ENCODE results near the gene HECTD1. TPM values are rescaled to one million over a fixed set of nuclear protein-coding genes. Genes with fewer than 3 reads are reported as not detected.
"Not testable (repeated sequence)": the region's sequence is repeated elsewhere in the genome, so short reads cannot be mapped to it uniquely, and the experiment has no call there.

Gene HECTD1
- total RNA-seq, 1 donor from 2014 or later: 193 TPM

DNA sequence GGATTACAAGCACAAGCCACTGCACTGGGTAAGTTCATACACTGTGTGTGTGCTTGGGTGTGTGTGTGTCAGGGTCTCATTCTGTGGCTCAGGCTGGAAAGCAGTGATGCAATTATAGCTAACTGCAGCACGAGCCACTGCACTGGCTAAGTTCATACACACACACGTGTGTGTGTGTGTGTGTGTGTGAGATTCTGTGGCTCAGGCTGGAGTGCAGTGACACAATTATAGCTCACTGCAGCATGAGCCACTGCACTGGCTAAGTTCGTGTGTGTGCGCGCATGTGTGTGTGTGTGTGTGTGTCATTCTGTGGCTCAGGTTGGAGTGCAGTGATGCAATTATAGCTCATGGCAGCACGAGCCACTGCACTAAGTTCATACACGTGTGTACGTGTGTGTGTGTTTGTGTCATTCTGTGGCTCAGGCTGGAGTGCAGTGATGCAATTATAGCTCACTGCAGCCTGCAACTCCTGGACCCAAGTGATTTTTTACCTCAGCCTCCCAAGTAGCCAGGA lies 85.4 kb downstream of the HECTD1 start:
- ATAC-seq (no peak), DNase-seq (ENCODE audit: low spot score) (no peak)
- intact Hi-C loops (cut with DNase I): no loop called here

DNA sequence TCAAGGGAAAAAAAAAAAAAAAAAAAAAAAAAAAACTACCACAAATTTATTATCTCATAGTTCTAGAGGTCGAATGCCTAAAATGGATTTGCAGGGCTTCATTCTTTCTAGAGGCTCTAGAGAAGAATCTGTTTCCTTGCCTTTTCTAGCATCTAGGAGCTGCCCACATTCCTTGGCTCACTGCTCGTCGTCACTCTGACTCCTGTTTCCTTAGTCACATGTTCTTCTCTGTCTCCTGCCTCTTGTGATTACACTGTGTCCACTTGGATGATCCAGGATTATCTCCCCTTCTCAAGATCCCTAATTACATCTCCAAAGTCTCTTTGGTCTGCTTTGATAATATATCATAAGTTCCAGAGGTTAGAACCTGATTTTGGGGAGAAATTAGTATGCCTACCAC lies 88.7 kb downstream of the HECTD1 start:
- ATAC-seq (no peak), DNase-seq (ENCODE audit: low spot score) (no peak)
- intact Hi-C loops (cut with DNase I): no loop called here

DNA sequence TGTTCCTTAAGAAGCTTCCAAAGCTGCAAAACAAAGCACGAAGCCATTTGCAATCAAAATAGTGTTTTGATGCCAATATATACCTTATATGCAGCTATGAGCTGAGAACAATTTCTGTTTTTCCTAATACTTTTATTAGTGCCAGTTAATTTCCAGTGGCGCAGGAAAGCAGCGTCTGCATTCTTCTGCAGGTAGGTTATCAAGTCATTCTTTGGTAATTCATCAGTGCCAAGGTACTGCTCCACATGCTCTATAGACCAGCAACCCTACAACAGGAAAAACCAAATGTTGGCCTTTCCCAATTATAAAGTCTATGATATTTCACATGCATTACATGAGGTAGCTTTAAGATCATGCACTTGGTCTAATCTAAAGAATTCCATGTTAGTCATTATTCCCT lies 93.8 kb downstream of the HECTD1 start:
- DNase-seq (ENCODE audit: low spot score) (no peak), ATAC-seq (no peak)
- intact Hi-C loops (cut with DNase I): no loop called here

DNA sequence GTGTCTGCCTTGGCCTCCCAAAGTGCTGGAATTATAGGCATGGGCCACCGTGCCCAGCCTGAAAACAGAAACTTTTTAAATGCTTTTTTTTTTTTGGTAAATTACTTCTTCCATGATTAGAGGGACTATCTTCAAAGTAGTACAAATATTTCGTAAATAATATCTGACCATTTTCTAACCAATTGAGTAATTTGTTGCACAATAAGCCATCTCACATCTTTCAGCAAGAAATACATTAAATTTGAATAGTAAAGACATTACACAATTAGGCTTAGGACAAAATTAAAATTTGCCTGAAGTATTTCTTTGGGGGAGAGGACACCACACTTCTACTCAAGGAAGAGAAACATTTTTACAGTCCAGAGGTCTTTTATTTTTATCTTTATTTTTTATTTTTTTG lies 96.7 kb downstream of the HECTD1 start:
- intact Hi-C loops (cut with DNase I): no loop called here
- ATAC-seq (no peak), DNase-seq (ENCODE audit: low spot score) (no peak)

DNA sequence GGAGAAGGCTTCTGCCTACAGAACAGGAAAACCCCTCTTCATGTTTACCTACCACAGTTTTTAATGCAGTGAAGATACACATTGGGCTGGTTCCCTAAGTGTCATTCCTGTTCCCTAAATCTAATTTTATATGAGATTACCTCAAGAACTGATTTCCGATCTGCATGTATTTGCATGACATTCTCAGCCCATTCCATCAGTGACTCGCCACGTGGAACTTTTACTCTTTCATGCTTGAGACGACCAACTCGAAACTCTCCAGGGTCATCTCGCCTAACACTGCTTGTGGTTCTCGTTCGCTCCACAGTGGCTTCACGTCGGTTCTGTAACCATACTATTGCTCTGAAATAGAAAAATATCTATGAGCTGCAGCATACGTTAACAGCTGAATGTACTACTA lies 98.3 kb downstream of the HECTD1 start:
- ATAC-seq (no peak), DNase-seq (ENCODE audit: low spot score) (no peak)
- intact Hi-C loops (cut with DNase I): no loop called here

DNA sequence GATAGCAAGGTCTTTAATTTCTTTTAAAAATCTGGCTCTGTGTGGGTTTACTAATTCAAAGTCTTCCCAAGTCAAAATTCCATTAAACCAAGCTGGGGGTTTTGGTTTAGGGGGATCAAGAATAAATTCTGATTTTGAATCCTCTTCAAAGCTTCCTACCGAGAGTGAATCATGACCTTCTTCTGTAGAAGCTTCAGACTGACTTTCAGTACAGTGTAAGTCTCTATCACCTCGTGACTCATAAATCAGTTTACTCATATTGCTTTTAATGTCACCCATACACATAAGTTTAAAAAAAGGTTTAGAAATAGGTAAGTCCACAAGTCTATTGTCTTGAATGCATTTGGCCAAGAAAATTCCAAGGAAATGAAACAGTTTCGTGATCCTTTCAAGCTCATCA lies 100.8 kb downstream of the HECTD1 start:
- intact Hi-C loops (cut with DNase I): no loop called here
- DNase-seq (ENCODE audit: low spot score) (no peak), ATAC-seq (no peak)

DNA sequence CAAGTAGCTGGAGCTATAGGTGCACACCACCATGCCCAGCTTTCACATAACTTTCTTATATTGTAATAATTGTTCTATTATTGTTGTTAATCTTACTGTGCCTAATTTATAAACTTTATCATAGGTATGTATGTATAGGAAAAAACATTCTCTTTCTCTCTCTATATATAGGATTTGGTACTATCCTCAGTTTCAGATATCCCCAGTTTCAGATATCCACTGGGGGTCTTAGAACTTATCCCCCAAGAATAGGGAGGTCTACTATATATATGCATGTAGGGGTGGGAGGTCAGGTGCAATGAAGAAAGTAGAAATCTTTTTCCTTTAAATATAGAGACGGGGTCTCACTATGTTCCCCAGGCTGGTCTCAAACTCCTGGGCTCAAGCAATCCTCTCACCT lies 110.5 kb downstream of the HECTD1 start:
- no peak for ATAC-seq
- intact Hi-C loops (cut with DNase I): no loop called here

DNA sequence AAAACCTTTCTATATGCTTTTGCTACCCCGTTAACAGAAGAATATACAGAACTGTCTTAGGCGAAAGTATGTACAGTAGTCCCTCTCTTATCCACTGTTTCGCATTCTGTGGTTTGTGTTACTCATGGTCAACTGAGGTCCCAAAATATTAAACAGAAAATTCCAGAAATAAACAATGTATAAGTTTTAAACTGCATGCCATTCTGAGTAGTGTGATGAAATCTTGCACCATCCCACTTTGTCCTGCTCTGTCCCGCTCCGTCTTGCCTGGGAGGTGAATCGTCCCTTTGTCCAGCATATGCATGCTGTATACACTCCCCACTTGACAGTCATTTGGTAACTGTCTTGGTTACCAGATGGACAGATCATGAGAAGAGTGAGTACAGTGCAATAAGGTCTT lies 111.3 kb downstream of the HECTD1 start:
- intact Hi-C loops (cut with DNase I): no loop called here
- DNase-seq (ENCODE audit: low spot score) (no peak), ATAC-seq (no peak)

More for the DNA sequence above, 110.5 kb downstream of the HECTD1 start:
- DNase-seq (ENCODE audit: low spot score): no peak

DNA sequence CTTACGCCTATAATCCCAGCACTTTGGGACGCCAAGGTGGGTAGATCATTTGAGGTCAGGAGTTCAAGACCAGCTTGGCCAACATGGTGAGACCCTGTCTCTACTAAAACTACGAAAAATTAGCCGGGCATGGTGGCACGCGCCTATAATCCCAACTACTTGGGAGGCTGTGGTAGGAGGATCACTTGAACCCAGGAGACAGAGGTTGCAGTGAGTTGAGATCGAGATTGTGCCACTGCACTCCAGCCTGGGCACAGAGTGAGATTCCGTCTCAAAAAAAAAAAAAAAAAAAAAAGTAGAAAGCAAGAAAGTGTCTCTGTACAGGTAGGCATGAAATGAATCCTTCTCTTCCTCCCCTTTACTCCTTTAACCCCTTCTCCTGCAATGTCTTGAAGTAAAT lies 111.8 kb downstream of the HECTD1 start:
- ATAC-seq; intact Hi-C loops (cut with DNase I); DNase-seq (ENCODE audit: low spot score): not testable (repeated sequence)

DNA sequence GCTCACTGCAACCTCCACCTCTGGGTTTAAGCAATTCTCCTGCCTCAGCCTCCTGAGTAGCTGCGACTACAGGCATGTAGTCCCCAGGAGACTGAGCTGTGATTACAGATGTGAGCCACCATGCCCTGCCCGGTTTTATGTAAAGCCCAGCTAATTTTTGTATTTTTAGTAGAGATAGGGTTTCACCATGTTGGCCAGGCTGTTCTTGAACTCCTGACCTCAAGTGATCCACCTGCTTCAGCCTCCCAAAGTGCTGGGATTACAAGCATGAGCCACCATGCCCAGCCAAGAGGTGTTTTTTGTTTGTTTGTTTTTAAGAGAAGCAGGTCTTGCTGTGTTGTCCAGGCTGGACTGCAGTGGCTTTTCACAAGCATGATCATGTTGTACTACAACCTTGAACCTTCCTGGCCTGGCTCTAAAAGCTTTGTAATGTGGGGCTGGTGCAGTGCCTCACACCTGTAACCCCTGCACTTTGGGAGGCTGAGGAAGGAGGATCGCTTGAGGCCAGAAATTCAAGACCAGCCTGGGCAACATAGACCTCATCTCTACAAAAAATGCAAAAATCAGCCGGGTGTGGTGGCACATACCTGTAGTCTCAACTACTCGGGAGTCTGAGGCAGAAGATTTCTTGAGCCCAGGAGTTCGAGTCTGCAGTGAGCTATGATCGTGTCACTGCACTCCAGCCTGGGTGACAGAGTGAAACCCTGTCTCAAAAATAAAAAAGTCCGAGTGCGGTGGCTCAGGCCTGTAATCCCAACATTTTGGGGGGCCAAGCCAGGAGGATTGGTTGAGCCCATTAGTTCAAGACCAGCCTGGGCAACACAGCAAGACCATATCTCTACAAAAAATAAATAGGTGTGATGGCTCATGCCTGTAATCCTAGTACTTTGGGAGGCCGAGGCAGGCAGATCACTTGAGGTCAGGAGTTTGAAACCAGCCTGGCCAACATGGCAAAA lies 113.4 kb downstream of the HECTD1 start:
- intact Hi-C loops (cut with DNase I); ATAC-seq; DNase-seq (ENCODE audit: low spot score): not testable (repeated sequence)

DNA sequence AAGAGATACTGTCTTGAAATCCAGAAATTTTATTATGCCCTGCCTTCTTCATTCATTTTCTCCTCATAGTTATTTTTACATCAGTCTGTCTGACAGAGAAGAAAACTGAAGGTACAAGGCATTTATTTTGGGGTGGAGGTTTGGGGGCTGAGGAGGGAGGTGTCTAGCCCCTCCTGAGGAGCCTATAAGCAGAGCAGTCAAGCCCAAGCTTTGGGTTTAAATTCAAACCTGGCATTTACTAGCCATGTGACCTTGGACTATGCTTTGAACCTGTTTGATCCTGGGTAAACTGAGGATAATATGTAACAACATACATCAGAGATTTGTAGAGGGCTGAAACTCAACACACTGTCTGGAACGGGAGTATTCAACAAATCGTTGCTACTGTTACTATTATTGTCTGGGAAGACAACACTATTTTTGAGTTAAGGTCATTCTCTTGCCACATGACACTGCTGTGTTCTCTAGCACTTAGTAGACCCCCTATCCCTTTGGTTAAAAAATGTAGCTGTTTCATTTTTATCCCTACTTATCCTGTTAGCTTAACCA lies 115.4 kb downstream of the HECTD1 start:
- DNase-seq (ENCODE audit: low spot score) (no peak), ATAC-seq (no peak)

DNA sequence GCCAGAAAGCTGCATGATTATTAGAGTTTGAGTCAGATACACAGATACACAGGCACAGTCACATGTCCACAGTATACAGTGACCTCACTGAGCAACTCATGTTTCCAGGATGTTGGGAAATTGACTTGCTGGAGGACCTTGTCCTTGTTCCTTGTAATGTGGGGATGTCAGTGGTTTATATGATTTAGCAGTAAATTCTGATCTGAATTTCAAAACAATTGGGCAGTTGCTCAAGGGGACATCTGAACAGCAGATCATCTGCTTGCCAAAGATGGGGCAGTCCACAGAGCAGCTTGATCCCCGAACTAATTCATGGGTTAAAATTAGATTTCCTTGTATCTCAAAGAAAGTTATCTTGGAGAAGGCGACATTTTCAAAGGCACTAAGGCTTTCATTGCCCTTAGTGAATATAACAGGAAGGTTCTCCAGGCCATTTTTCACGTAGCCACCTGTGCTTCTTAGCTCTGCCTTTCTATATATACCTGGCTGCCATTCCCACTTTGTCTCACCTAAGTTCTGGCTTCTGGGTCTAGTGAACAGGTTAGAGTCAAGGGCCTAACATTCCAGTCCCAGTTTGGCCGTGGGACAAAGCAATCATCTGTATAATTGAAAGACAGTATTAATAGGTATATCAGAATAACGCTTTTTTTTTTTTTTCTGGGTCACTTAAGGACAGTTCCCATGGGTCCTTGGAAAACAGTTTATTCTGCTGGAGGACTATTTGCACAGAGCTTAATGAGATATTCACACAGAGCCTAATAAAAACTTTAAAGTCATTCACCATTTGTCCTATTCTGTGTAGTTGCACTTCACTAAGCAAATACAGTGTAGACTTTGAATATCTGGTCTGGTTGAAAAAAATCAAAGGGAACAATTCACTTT lies 116.5 kb downstream of the HECTD1 start:
- peak; percentile 92 for ATAC-seq
- intact Hi-C loops (cut with DNase I): no loop called here
- no peak for DNase-seq (ENCODE audit: low spot score)

More for the DNA sequence above, 115.4 kb downstream of the HECTD1 start:
- intact Hi-C loops (cut with DNase I): no loop called here

DNA sequence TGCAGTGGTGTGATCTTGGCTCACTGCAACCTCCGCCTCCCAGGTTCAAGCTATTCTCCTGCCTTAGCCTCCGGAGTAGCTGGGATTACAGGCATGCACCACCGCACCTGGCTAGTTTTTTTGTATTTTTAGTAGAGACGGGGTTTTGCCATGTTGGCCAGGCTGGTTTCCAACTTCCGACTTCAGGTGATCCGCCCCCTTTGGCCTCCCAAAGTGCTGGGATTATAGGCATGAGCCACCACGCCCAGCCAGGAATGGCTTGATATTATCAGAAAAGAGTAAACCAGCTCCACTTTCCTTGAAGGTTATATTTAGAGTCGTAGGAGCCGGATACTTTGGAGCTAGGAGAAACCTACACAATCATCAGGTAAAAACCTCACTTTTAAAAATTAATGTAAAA lies 121.1 kb downstream of the HECTD1 start:
- intact Hi-C loops (cut with DNase I): not testable (repeated sequence)

DNA sequence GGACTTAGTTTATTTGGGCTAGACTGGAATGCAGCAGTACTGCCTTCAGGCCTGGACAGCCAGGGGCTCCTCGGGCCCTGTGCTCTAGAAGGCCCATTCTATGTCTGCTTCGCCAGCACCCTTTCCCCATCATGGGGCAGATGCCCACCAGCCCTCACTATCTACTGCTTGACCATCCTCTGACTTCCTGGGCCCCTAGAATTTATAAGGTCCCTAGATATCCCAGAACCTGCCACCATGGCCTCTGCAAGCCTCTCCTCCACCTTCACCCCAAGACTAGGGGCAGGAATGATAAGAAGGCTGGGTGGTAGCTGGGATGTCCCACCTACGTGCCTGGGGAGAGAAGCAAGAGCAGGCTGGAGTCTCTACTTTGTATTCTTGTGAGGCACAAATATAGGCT lies 122.6 kb downstream of the HECTD1 start:
- intact Hi-C loops (cut with DNase I): no loop called here
- ATAC-seq: no peak
- no peak for DNase-seq (ENCODE audit: low spot score)

More for the DNA sequence above, 121.1 kb downstream of the HECTD1 start:
- not testable (repeated sequence) for DNase-seq (ENCODE audit: low spot score); ATAC-seq

DNA sequence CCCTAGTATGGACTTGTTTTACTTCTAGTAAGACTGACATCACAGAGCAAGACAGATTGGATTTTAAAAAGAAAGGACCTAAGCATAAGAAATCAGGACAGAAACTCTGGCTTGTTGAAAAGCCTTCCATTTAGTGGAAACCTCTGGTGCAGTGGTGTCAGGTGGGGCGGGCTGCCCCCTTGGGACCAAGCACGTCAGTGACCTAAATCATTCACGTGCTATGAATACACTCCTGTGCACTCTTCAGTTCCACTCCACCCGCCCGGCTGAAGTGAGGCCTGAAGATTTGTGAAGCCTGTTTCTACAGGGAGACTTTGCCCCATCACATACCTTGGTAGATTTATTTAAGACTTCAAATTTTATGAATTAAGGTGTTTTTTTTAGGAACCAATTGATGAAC lies 123.2 kb downstream of the HECTD1 start:
- intact Hi-C loops (cut with DNase I): no loop called here
- no peak for DNase-seq (ENCODE audit: low spot score)
- no peak for ATAC-seq

DNA sequence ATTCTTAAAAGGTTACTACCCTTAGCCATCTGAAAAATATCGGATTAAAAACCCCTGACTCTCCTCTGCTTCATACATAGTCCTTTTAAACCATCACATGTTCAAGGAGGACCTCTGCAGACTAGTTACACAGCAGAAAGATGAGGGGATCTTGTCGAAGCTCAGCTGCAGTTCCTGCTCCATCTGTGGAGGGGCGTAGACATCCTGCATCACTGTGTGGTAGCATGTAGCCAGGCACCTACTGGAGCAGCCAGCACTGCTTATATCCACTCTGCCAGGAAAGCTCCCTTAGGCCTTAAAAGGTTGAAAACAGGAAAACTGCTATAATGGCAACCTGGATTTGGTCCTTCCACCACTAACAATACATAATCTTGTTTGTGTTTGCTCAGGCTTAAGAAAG lies 123.8 kb downstream of the HECTD1 start:
- intact Hi-C loops (cut with DNase I): no loop called here
- ATAC-seq (no peak), DNase-seq (ENCODE audit: low spot score) (no peak)

DNA sequence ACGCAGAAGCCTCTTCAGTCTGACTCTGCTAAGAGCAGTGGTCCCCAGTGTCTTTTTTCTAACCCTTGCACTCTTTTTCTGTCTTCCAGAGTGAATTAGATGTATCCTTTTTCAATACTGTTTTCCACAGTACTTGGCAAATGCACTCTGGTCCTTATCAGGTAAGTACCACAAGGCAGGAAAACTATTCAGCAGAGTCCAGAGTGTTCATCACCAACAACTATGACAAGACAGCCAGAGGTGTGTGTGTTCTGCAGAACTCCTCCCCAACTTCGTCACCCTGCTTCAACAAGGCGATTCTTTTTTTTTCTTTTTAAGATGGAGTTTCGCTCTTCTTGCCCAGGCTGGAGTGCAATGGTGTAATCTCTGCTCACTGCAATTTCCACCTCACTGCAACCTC lies 127.1 kb downstream of the HECTD1 start:
- ATAC-seq (no peak), DNase-seq (ENCODE audit: low spot score) (no peak)
- intact Hi-C loops (cut with DNase I): no loop called here

DNA sequence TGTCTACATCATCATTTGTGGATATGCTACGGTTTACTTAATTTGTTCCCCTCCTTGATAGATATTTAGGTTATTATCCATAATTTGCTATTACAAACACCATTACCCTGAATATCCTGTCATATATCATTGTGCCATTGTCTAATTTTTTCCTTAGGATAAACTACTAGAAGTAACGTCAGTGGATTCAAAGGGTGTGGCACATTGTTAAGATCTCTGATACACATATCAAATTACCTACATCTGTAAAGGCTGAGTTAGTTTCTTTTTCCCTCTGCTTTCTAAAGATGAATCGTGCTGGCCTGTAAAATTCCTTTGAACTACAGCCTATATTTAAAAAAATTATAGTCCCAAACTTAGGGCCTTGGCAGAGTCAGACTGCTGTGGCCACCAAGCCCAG lies 127.5 kb downstream of the HECTD1 start:
- DNase-seq (ENCODE audit: low spot score) (no peak), ATAC-seq (no peak)
- intact Hi-C loops (cut with DNase I): no loop called here

DNA sequence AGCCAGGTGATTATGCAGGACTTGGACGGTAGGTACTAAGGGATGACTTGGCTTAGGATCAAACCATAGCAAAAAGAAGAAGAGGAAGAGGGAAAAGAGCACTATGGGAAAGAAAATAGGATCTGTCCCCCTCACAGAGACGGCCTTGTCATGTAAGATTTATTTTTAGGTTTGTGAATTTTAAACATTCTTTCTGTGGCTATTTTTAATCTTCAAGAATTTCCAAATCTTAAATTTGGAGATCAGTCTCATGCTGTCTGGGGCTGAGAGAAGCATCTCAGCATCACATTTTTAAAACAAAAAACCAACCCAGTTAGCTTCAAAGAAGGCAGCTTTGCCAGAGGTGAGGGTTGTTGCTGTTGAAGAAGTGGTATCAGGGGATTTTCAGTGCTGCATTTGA lies 128.8 kb downstream of the HECTD1 start:
- DNase-seq (ENCODE audit: low spot score): no peak
- intact Hi-C loops (cut with DNase I): no loop called here
- ATAC-seq: no peak
